ENCODE measurements around the gene PPP2R5C. TPM values are rescaled to one million over a fixed set of nuclear protein-coding genes. Genes with fewer than 3 reads are reported as not detected.
"Not testable (repeated sequence)": the region's sequence is repeated elsewhere in the genome, so short reads cannot be mapped to it uniquely, and the experiment has no call there.

PPP2R5C gene
- total RNA-seq: 60.8 TPM

GRCh38 chr14:101761032-101761880, at the start of gene PPP2R5C:
TSS of gene PPP2R5C (plus strand) at chr14:101761709. CDS start at chr14:101761894, 185 bp downstream.
- DNase-seq (ENCODE audit: low spot score): peak; percentile 92
- ATAC-seq: peak; percentile 78

- not testable (repeated sequence) for DNase-seq (ENCODE audit: low spot score); ATAC-seq
These were observed 49.7 kb upstream of the PPP2R5C start for GRCh38 chr14:101711857-101712233.

- DNase-seq (ENCODE audit: low spot score): peak; percentile 6
- ATAC-seq: not testable (repeated sequence)
These were observed 49.2 kb upstream of the PPP2R5C start for GRCh38 chr14:101712341-101712740.

GRCh38 chr14:101713091-101713490, 48.4 kb upstream of the PPP2R5C start:
- not testable (repeated sequence) for DNase-seq (ENCODE audit: low spot score); ATAC-seq

- DNase-seq (ENCODE audit: low spot score) (peak; percentile 15), ATAC-seq (no peak)
These were observed 47.7 kb upstream of the PPP2R5C start for GRCh38 chr14:101713621-101714349.

GRCh38 chr14:101714394-101714793, 47.1 kb upstream of the PPP2R5C start:
- no peak for ATAC-seq
- no peak for DNase-seq (ENCODE audit: low spot score)

GRCh38 chr14:101715210-101716076, 46.1 kb upstream of the PPP2R5C start:
- DNase-seq (ENCODE audit: low spot score): peak; percentile 33
- ATAC-seq: no peak

- DNase-seq (ENCODE audit: low spot score) (peak; percentile 42), ATAC-seq (no peak)
These were observed 45.2 kb upstream of the PPP2R5C start for GRCh38 chr14:101716077-101716950.

GRCh38 chr14:101716956-101717662, 44.4 kb upstream of the PPP2R5C start:
- DNase-seq (ENCODE audit: low spot score) (peak; percentile 32), ATAC-seq (no peak)

GRCh38 chr14:101717663-101718490, 43.6 kb upstream of the PPP2R5C start:
- DNase-seq (ENCODE audit: low spot score) (peak; percentile 28), ATAC-seq (no peak)

- DNase-seq (ENCODE audit: low spot score) (peak; percentile 31), ATAC-seq (peak; percentile 54)
These were observed 42.4 kb upstream of the PPP2R5C start for GRCh38 chr14:101719045-101719645.

GRCh38 chr14:101719708-101720107, 41.8 kb upstream of the PPP2R5C start:
- peak; percentile 35 for DNase-seq (ENCODE audit: low spot score)
- ATAC-seq: no peak

GRCh38 chr14:101721111-101721510, 40.4 kb upstream of the PPP2R5C start:
- ATAC-seq (no peak), DNase-seq (ENCODE audit: low spot score) (no peak)

GRCh38 chr14:101721951-101722661, 39.4 kb upstream of the PPP2R5C start:
- DNase-seq (ENCODE audit: low spot score): no peak
- peak; percentile 43 for ATAC-seq

- DNase-seq (ENCODE audit: low spot score) (no peak), ATAC-seq (no peak)
These were observed 38.4 kb upstream of the PPP2R5C start for GRCh38 chr14:101723061-101723595.

GRCh38 chr14:101725652-101726051, 35.9 kb upstream of the PPP2R5C start:
- DNase-seq (ENCODE audit: low spot score); ATAC-seq: not testable (repeated sequence)
